ENCODE measurements around the gene OR13C3. TPM values are rescaled to one million over a fixed set of nuclear protein-coding genes. Genes with fewer than 3 reads are reported as not detected.

OR13C3 gene
- total and polyA plus RNA-seq, 2 of the 4 experiments (the other 2 are of a cell fraction) = not detected

DNA sequence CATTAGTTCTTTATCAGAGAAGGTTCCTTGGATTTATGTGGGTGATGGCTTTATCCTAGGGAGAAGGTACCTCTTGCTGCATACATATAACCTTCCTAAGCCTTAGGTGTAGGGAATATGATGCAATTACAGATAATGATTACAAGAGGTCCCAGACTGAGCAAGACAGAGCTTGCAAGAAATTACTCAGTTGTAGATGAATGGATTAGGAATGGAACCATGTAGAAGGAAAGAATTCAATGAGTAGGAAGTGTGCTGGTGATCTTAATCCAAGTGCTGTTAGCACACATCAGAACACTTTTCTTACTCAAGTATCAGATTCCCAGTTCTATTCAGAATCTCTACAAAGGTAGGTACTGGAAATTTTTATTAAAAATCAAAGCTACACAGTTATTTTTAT, 30.1 kb downstream of the OR13C3 start:
- Histone ChIP-seq H4K20me1 (ENCODE audit: insufficient read depth, low read length) (no peaks in the 10 kb centered on the region), H4K5ac (ENCODE audit: low read depth, low read length) (no peak overlapping the region), H3K9ac (ENCODE audit: low read depth, low read length) (no peak overlapping the region), H4K91ac (ENCODE audit: insufficient read depth, low read depth, low read length) (no peak overlapping the region), H3K56ac (ENCODE audit: extremely low read depth, insufficient read depth, low read length) (no peak overlapping the region), H3K79me1 (ENCODE audit: low read depth in 1 of 2, low read length in 2 of 2) (no peaks in the 10 kb centered on the region), H3K27ac (ENCODE audit: insufficient read depth, low read length) (no peak overlapping the region), H3K9me1 (ENCODE audit: insufficient read depth, low read length) (no peaks in the 10 kb centered on the region), H3K27me3 (ENCODE audit: control insufficient read depth, insufficient read depth, low read length) (no peaks in the 10 kb centered on the region), H2AK5ac (ENCODE audit: low read depth, low read length) (no peak overlapping the region), H3K9me3 (ENCODE audit: control insufficient read depth, insufficient read depth, low read length) (peaks cover 6% of the 10 kb centered on the region), H3K4me1 (ENCODE audit: control insufficient read depth, insufficient read depth, low read length) (no peaks in the 10 kb centered on the region), H3K14ac (replicated peaks; ENCODE audit: low read depth, low read length) (no peak overlapping the region), H2AFZ (replicated peaks; ENCODE audit: low read length, poor library complexity) (no peak overlapping the region), H2BK120ac (ENCODE audit: low read depth, low read length) (no peak overlapping the region), H3K4me2 (ENCODE audit: low read depth, low read length) (no peak overlapping the region), H3K36me3 (ENCODE audit: control insufficient read depth, insufficient read depth, low read length) (no peaks in the 10 kb centered on the region), H3K4ac (ENCODE audit: low read depth, low read length) (no peak overlapping the region), H4K8ac (ENCODE audit: low read depth in 2 of 2, low read length in 2 of 2) (no peak overlapping the region), H2AK9ac (replicated peaks; ENCODE audit: low read depth, low read length, poor library complexity) (no peak overlapping the region), H3K4me3 (ENCODE audit: insufficient read depth, low read depth, low read length) (no peak overlapping the region), H2BK15ac (ENCODE audit: low read depth, low read length) (no peak overlapping the region), H3K23ac (ENCODE audit: low read depth, low read length) (no peak overlapping the region), H2BK20ac (ENCODE audit: low read depth, low read length) (no peak overlapping the region), H2BK5ac (ENCODE audit: low read depth, low read length, poor library complexity, severe bottlenecking) (no peak overlapping the region), H3K18ac (ENCODE audit: low read depth, low read length) (no peak overlapping the region)
- no peak for DNase-seq
- no TSS peak for BruUV-seq (replicated peaks)
- POLR2A ChIA-PET (ENCODE audit: unreplicated experiment) = no interaction called here
- CTCF ChIA-PET = no interaction called here
- intact Hi-C loops (cut with micrococcal nuclease) (no loop called here), in situ Hi-C loops (cut with MboI; ENCODE audit: low sequenced_read_pairs) (no loop called here), dilution Hi-C loops (cut with HindIII; ENCODE audit: low sequenced_read_pairs, unreplicated experiment) (no loop called here)
- ATAC-seq (ENCODE audit: low read depth) = no peak
- TF ChIP-seq RCOR1 (IDR thresholded peaks at IDR 0.05; ENCODE audit: insufficient replicate concordance, low read length) (no peak), FOS (IDR thresholded peaks at IDR 0.05; ENCODE audit: low read depth, low read length) (no peak), NFE2L2 (IDR thresholded peaks at IDR 0.05; ENCODE audit: low read depth, low read length) (no peak), BHLHE40 (IDR thresholded peaks at IDR 0.05; ENCODE audit: low read depth, low read length) (no peak), CHD1 (IDR thresholded peaks at IDR 0.05; ENCODE audit: low read depth, low read length) (no peak), RAD21 (IDR thresholded peaks at IDR 0.05; ENCODE audit: low read length) (no peak), RFX5 (IDR thresholded peaks at IDR 0.05; ENCODE audit: low read depth, low read length) (no peak), CEBPB (IDR thresholded peaks at IDR 0.05; ENCODE audit: low read depth, low read length) (no peak), SMC3 (IDR thresholded peaks at IDR 0.05; ENCODE audit: low read depth, low read length) (no peak), MAFK (IDR thresholded peaks at IDR 0.05; ENCODE audit: low read depth, low read length) (no peak), MAZ (IDR thresholded peaks at IDR 0.05; ENCODE audit: borderline replicate concordance, low read depth, low read length) (no peak), POLR2A (IDR thresholded peaks at IDR 0.05; ENCODE audit: low read depth, low read length) (no peak), MXI1 (IDR thresholded peaks at IDR 0.05; ENCODE audit: borderline replicate concordance, low read depth, low read length) (no peak)
- TF ChIP-seq, protein P1, sequence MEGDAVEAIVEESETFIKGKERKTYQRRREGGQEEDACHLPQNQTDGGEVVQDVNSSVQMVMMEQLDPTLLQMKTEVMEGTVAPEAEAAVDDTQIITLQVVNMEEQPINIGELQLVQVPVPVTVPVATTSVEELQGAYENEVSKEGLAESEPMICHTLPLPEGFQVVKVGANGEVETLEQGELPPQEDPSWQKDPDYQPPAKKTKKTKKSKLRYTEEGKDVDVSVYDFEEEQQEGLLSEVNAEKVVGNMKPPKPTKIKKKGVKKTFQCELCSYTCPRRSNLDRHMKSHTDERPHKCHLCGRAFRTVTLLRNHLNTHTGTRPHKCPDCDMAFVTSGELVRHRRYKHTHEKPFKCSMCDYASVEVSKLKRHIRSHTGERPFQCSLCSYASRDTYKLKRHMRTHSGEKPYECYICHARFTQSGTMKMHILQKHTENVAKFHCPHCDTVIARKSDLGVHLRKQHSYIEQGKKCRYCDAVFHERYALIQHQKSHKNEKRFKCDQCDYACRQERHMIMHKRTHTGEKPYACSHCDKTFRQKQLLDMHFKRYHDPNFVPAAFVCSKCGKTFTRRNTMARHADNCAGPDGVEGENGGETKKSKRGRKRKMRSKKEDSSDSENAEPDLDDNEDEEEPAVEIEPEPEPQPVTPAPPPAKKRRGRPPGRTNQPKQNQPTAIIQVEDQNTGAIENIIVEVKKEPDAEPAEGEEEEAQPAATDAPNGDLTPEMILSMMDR (conservative IDR thresholded peaks at IDR 0.05; ENCODE audit: low read depth, low read length) = no peak
- TF ChIP-seq, protein P2, sequence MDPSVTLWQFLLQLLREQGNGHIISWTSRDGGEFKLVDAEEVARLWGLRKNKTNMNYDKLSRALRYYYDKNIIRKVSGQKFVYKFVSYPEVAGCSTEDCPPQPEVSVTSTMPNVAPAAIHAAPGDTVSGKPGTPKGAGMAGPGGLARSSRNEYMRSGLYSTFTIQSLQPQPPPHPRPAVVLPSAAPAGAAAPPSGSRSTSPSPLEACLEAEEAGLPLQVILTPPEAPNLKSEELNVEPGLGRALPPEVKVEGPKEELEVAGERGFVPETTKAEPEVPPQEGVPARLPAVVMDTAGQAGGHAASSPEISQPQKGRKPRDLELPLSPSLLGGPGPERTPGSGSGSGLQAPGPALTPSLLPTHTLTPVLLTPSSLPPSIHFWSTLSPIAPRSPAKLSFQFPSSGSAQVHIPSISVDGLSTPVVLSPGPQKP (IDR thresholded peaks at IDR 0.05; ENCODE audit: borderline replicate concordance, low read depth, low read length) = no peak
- TF ChIP-seq, protein P3, sequence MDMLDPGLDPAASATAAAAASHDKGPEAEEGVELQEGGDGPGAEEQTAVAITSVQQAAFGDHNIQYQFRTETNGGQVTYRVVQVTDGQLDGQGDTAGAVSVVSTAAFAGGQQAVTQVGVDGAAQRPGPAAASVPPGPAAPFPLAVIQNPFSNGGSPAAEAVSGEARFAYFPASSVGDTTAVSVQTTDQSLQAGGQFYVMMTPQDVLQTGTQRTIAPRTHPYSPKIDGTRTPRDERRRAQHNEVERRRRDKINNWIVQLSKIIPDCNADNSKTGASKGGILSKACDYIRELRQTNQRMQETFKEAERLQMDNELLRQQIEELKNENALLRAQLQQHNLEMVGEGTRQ (IDR thresholded peaks at IDR 0.05; ENCODE audit: low read depth, low read length) = no peak
